ENCODE measurements around the gene ZGLP1.
A peak's percentile ranks its signal among the peaks of the same experiment; 100 is the strongest.

Gene ZGLP1

GRCh38 chr19:10277795-10278589 is 31.6 kb downstream of the ZGLP1 start:
- DNase-seq (ENCODE audit: low spot score): no peak

GRCh38 chr19:10274589-10274988 is 35.0 kb downstream of the ZGLP1 start:
- DNase-seq (ENCODE audit: low spot score): no peak

DNA sequence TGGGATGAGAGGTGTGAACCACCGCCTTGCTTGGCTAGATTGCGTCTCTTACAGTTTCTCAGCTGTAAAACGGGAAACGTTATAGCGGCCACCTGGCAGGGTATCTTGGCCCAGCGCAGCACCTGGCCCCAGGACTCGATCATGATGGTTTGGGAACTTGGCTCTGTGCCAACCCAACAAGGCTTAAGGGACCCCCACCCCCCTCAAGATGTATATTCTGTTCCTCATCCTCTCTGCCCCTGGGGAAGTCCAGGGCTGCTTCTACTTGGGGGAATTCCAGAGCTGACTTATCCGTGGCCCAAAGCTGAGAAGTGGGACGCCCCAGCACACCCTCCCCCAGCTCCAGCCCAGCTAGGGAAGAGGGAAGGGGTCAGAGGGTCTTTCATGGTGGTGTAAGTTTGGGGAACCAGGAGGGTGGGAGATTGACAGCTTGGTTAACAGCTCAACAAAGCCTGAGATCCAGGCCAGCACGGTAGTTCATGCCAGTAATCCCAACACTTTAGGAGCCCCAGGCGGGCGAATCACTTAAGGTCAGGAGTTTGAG is 38.0 kb downstream of the ZGLP1 start:
- no peak for DNase-seq (ENCODE audit: low spot score)

- DNase-seq (ENCODE audit: low spot score): no peak
Observed at GRCh38 chr19:10270616-10271394, 38.8 kb downstream of the ZGLP1 start, which contains the start of gene ICAM1. Gene ICAM1, plus strand, starts transcription at chr19:10271120. Its CDS starts 40 bp downstream, at chr19:10271160.

DNA sequence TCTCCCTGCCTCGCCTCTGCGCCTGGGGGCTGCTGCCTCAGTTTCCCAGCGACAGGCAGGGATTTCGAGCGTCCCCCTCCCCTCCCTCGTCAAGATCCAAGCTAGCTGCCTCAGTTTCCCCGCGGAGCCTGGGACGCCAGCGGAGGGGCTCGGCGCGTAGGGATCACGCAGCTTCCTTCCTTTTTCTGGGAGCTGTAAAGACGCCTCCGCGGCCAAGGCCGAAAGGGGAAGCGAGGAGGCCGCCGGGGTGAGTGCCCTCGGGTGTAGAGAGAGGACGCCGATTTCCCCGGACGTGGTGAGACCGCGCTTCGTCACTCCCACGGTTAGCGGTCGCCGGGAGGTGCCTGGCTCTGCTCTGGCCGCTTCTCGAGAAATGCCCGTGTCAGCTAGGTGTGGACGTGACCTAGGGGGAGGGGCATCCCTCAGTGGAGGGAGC is 39.4 kb downstream of the ZGLP1 start:
- DNase-seq (ENCODE audit: low spot score): no peak

GRCh38 chr19:10269333-10270179 is 40.1 kb downstream of the ZGLP1 start:
- peak; percentile 76 for DNase-seq (ENCODE audit: low spot score)

- DNase-seq (ENCODE audit: low spot score): no peak
Observed at GRCh38 chr19:10268071-10268470, 41.5 kb downstream of the ZGLP1 start.

DNA sequence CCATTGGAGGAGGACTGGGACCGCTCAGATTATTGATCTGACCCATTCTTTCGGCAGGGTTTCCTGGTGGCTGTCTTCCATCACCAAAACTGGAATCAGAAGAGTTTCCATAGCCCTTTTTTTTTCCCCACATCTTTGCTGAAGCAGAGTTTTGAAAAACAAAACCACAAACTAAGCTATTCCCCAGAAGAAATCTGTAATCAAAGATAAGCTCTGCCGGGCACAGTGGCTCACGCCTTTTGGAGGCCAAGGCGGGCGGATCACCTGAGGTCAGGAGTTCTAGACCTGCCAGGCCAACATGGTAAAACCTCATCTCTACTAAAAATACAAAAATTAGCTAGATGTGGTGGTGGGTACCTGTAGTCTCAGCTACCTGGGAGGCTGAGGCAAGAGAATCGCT is 42.9 kb downstream of the ZGLP1 start:
- no peak for DNase-seq (ENCODE audit: low spot score)

DNA sequence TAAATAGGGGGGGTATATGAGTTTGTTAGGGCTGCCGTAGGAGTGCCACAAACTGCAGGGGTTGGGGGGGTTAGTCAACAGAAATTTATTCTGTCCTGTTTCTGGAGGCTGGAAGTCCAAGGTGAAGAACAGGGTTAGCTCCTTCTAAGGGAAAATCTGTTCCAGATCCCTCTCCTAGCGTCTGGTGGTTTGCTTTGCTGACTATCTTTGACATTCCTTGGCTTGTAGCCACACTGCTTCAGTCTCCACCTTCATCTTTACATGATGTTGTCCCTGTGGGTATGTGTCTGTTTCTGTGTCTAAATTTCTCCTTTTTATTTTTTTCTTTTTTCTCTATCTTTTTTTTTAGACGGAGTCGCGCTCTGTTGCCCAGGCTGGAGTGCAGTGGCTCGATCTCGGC is 46.8 kb downstream of the ZGLP1 start:
- no peak for DNase-seq (ENCODE audit: low spot score)

- DNase-seq (ENCODE audit: low spot score): no peak
Observed at GRCh38 chr19:10260141-10260584, 49.5 kb downstream of the ZGLP1 start.

- DNase-seq (ENCODE audit: low spot score): peak; percentile 74
Observed at GRCh38 chr19:10259162-10259905, 50.3 kb downstream of the ZGLP1 start.

DNA sequence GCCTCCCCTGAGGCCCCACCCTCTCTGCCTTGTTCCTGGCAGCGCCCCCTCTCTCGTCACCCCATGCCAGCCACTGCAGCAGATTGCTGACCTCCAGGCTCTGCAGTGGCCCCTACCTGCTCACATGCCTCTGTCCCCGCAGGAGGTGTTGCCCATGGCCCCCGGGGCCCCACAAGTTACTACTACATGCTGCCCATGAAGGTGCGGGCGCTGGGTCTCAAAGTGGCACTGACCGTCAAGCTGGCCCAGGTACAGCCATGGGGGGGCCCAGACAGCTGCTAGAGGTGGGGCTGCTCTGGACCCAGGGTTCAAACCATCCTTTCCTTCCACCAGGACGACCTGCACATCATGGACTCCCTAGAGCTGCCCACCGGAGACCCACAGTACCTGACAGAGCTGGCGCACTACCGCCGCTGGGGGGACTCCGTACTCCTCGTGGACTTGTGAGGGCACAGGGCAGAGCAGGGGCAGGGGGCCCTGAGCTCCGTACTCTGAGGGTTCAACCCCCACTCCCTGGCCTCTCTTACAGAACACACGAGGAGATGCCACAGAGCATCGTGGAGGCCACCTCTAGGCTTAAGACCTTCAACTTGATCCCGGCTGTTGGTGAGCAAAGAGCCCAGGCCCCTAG is 51.4 kb downstream of the ZGLP1 start:
- DNase-seq (ENCODE audit: low spot score): no peak

DNA sequence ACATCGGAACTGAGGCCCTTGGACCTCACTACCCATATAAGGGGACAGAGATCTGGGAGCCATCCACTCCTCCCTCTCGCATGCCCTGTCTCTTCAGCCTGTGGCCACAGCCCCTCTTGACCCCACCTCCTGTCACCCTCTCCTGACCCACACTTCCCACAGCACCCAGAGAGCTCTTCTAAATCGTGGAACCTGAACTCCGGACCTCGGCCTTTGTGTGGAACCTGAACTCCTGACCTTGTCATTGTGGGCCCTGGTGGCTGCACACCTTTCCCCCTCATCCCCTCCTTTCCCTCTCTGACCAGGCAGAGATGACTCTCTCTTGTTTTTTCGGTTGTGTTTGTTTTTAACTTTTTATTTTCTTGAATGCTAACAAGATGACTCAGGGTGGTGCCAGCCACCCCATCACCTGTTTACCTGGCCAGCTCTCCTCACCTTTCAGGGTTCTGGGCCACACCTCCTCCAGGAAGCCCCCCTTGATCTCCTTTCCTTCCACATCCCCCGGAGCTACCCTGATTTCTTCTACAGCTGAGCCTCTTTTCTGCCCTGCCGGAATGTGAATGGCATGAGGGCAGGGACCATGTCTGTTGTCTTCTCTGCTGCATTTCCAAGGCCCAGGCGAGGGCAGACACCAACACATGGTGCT is 52.5 kb downstream of the ZGLP1 start:
- DNase-seq (ENCODE audit: low spot score): no peak

DNA sequence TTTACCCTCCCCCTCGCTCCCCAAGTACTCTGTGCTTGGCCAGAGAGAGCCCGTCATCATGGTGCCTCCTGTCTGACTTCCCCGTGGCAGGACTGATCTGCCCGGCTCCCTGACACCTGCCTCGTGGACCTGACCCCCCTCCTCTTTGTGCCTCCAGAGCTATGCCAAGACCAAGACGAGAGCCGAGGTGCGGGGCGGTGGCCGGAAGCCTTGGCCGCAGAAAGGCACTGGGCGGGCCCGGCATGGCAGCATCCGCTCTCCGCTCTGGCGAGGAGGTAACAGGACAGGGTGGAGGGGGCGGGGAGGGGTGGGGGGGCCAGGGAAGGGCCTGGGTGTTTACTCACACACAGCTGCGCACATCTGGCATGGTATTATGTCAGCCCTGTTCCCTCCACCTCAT is 53.1 kb downstream of the ZGLP1 start:
- no peak for DNase-seq (ENCODE audit: low spot score)

GRCh38 chr19:10255358-10255757 is 54.3 kb downstream of the ZGLP1 start:
- DNase-seq (ENCODE audit: low spot score): no peak
